22Rv1 (cell line): ENCODE results near the gene LYPD3.
"Not testable (repeated sequence)": the region's sequence is repeated elsewhere in the genome, so short reads cannot be mapped to it uniquely, and the experiment has no call there.

Experiments
- H3K27ac ChIP-seq: fragments of 450-650 bp; 2 replicates; pipeline ENCODE4 v1.5.1; 2017
- CTCF ChIP-seq: fragments of 450-650 bp; IDR thresholded peaks from 2 replicates; pipeline ENCODE4 v1.5.1; 2017; ENCODE audit warnings: mild to moderate bottlenecking
- ZFX ChIP-seq: fragments of 450-650 bp; IDR thresholded peaks from 2 replicates; pipeline ENCODE4 v1.6.1; 2017; ENCODE audit warnings: antibody characterized with exemption, borderline replicate concordance

The LYPD3 gene

GRCh38 chr19:43441716-43442115, 23.7 kb downstream of the LYPD3 start:
- H3K27ac ChIP-seq = no peak overlapping the region
- TF ChIP-seq ZFX (no peak), CTCF (no peak)

GRCh38 chr19:43439709-43440063, 25.7 kb downstream of the LYPD3 start:
- TF ChIP-seq ZFX (no peak), CTCF (no peak)
- H3K27ac ChIP-seq = no peak overlapping the region

- peak overlapping the region; percentile 54 for H3K27ac ChIP-seq
- TF ChIP-seq CTCF = no peak
- no peak for TF ChIP-seq ZFX
These were observed 26.2 kb downstream of the LYPD3 start for GRCh38 chr19:43439032-43439708.

- TF ChIP-seq CTCF = no peak
- TF ChIP-seq ZFX = no peak
- H3K27ac ChIP-seq = peak overlapping the region; percentile 54
These were observed 26.9 kb downstream of the LYPD3 start for GRCh38 chr19:43438291-43439031.

- TF ChIP-seq CTCF (no peak), ZFX (no peak)
- no peak overlapping the region for H3K27ac ChIP-seq
These were observed 27.7 kb downstream of the LYPD3 start for GRCh38 chr19:43437712-43438111.

GRCh38 chr19:43437284-43437683, 28.1 kb downstream of the LYPD3 start:
- not testable (repeated sequence) for H3K27ac ChIP-seq

GRCh38 chr19:43435775-43436174, 29.6 kb downstream of the LYPD3 start:
- H3K27ac ChIP-seq = no peak overlapping the region
- no peak for TF ChIP-seq CTCF
- TF ChIP-seq ZFX = no peak
